HG02623 (cell line): Measurements from ENCODE around the gene GLCE.
A peak's percentile ranks its signal among the peaks of the same experiment; 100 is the strongest.

ENCODE experiments used
- ATAC-seq: cut with Tn5 transposase; IDR thresholded peaks from one replicate; pipeline ENCODE4 v1.9.1; 2021; ENCODE audit warnings: moderate library complexity; ENCODE audit not compliant: unreplicated experiment

Gene GLCE

DNA sequence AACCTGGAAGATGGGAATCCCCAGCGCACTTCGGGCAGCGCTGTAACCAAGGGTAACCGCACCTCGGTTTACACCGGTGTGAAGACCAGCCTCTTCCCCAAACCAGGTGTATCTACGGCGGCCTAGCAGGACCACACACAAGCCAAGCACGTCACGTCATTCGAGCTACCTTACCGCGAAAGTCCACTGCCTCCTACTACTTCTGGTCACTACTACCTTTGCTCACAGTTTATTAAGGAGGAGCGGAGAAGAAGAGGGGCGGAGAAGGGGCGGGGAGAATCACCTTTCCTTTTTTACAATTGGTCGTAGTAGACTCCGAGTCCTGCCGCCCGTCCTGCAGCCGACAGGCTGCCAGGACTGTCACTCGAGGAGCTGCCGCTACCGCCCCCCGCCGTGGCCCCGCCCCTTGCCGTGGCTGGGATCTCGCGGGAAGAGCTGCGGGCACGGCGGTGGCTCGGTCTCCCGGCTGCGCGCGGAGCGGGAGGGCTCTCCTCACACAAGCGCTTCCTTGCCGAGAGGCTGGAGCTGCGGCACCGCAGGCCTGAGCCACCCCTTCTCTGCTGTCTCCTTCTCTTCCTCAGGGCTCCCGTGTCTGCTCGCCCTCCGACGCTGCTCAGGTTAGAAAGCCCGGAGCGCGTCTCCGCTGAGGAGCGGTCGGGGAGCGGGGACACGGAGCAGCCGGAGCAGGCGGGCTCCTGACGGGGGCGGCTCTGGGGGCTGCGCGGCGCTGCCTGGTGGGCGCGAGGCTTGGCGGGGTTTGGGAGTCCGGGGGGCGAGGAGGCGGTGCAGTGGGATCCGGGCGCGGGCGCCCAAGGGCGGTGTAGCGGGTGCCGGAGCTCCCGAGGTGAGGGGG lies at the start of gene GLCE:
Gene GLCE, plus strand, starts transcription at position 495 of the 853 bp plus-strand sequence. CDS start 95,172 bp downstream, outside the sequence.
- ATAC-seq: peak; percentile 95

DNA sequence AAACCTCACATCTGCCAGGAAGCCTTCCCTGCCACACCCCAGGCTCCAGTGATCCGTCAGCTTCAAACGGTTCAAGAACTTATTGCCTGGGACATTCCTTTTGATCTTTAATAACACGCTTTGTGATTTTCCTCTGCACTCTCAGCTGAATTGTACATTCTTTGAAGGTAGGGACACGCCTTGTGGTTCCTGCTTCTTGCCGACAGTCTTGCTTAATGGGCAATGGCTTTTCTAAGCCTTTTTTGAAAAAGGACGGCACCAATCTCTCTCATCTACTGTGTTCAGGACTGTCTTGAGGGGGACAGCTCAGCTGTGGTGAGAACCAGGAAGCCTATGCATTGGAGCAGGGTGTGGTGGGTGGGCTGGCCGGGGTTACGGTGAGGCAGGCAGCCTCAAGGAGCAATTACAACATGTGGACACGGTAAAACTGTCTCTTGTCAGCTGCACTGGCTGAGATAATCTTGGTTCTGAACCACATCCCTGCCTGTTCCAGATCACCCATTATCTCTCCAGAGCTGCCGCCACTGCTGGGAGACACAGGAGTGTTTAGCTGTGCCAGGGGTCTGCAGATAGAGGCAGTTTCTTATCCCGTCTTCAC lies 46.0 kb upstream of the GLCE start:
- ATAC-seq: no peak

DNA sequence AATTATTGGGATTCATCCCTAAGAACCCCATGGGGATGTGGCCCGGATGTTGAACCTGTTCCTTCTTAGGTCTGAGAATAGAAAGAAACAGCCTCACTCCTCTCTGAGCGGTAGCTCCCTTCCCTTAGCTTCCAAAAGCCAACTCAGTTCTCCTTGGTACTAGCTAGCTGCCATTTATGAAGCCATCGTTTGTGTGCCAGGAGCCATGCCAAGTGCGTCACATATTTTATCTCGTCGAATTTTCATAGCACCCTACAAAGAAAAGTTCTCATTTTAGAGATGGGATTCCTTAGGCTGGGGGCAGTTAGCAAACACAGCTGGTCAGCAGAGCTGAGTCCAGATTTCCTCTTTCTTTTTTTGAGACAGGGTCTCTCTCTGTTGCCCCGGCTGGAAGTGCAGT lies 45.4 kb upstream of the GLCE start:
- no peak for ATAC-seq

DNA sequence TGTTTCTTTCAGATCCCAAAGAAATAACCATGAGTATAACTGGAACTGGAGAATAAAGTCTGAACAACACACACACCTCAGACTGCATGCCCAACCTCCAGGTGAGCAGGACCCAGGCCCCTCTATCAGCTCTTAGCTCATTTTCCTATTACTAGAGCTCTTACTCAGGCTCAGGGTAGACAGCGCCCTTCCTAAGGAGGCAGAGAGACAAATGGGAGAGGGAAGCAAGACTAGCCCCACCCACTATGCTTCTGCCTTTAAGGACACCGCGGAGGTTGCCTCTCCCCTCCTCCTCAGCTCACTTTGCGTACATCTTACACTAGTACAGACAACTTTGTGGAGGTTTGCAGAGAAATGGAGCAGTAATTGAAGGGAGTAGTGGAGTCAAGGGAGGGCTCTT lies 44.0 kb upstream of the GLCE start:
- no peak for ATAC-seq

DNA sequence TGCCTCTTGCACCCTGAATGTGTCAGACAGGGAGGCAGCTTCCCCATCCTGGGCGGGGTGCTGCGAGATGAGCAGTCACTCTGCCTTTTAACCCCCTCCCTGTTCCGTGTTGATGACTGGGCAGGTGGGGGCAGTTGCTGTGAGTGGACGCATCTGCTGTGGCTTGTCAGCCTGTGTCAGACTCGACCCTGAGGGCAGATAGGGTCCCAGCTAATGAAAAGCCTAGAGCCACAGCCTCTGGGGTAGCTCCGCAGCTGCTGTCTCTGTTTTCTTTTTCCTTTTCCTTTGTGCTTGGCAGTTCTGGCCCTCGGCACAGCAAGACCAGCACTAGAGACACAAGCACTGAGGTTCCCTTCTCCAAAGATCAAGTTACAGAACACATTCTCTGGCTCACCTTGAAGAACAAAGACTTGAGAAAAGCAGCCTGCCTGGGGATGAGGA lies 43.0 kb upstream of the GLCE start:
- ATAC-seq: no peak

DNA sequence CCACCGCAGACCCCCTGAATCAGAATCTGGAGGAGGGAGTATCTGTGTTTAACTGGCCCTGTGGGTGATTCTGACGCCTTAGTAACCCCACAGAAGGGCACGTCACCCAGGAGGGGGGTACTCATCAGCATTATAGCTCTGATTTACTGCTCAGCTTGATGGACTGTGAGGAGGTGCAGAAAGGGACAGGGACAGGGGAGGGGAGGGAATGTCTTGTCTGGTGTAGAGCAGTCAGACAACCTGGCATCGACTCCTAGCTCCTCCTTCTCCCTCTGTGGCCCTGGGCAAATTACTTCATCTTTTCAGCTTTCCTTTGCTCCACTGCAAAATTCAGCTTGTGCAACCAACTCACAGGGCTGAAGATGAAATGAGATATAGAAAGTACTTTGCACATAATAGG lies 42.3 kb upstream of the GLCE start:
- ATAC-seq: no peak

DNA sequence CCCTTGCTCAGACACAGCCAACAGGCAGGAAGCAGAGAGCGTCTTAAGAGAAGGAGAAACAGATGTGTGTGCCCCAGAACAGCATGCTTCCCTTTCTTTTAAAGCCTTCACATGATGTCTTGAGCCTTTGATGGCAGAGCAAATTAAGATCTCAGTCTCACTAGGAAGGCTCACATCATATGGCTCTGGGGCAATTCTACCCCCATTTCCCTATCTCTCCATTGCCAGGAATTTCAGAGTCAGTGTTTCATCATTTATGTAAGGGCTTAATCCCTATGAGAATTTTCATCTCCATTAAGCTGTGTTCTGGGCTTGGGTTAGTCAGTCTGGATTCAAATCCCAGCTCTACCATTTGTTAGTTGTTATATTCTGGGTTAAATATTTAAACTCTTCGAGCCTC lies 41.4 kb upstream of the GLCE start:
- no peak for ATAC-seq

DNA sequence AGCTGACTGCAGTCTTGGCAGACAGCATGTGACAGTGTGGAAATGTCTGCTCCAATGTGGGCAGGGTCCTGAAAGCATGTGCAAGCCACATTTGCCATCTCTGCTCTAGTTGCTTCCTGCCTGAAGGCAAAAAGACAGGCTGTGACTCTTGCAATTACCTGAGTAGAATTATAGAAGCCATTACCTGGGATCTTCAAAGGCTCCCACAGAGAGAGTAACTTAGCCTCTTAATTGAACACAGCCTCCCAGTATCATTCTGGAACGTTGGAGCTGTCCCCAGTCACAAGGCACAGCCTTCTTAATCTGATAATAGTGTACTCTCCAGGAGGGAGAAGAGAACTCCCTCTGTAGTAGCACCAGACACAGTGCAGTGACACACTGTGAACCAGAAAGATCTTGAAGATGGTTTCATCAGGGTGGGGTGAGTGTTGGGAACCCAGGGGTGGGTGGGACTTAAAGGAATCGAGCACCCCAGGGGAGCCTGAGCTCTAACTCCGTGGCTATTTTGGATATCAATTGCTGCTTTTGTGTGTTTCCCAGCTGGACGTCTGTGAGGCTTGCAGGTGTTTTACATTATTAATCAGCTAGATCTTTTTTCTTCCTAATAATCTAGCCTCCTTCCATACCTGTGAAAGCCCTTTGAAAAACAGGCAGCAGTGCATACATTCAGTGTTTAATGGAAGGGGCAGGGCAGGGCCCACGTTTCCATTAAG lies 40.6 kb upstream of the GLCE start:
- no peak for ATAC-seq

DNA sequence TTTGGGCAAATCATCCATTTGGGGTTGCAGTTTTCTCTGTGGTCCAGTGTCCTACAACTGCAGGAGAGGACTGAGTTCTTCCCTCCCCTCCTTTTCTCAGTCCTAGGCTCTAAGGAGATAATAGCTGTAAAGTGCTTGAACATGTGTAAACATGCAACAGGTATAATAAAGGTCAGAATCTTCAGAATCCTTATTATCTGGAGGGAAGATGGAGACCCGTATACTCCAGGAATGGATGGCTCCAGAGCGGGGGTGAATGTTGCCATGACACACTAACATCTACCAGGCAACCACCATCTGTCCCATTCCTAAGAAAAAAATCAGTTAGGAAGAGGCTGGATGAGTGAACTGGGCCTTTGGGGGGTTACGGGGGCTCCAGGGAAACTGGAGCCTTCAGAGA lies 39.7 kb upstream of the GLCE start:
- no peak for ATAC-seq

DNA sequence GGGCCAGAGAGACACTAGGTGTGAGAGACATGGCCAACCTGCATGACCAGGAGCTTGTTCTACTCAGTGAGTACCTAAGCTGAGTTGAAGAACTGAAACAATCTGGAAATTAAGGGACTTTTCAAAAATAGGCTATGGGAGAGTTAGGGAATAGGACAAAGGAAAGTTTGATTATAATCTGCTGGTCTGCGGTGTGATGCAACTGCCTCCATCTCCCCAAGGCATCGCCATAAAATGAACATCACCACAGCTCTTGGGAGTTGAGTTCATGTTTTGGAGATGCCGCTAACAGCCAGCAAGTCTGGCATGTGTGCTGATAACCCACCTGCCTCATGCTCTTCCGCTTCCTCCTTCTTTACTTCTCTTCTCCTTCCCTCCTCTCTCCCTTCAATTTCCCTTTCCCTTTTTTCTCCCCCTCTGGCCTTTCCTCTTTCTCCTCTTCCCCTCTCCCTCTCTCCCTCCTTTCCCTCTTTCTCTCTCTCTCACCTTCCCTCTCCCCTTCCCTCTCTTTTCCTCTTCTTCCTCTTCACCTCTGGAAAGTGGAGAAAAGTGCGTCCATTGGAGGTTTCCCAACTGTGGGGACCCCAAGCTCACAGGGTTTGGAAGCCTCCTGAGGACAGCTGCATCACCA lies 39.1 kb upstream of the GLCE start:
- no peak for ATAC-seq

DNA sequence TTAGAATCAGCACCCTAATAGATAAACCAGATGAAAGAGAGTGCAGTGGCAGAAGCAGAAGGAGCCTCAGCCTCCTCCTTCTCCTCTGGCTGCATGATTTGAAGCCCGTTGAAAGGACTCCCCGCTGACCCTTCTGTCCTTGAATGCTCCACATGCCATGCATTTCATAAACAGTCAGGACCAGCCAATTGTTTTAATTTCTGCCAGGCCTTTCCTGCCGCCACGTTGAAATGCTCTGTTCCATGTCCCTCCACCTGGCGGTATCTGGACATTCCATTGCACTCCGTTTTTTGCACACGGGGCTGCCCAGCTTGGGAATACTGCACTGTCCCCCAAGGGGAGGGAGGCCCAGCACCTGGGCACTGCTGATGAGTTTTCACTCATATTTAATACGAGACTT lies 35.2 kb upstream of the GLCE start:
- no peak for ATAC-seq

DNA sequence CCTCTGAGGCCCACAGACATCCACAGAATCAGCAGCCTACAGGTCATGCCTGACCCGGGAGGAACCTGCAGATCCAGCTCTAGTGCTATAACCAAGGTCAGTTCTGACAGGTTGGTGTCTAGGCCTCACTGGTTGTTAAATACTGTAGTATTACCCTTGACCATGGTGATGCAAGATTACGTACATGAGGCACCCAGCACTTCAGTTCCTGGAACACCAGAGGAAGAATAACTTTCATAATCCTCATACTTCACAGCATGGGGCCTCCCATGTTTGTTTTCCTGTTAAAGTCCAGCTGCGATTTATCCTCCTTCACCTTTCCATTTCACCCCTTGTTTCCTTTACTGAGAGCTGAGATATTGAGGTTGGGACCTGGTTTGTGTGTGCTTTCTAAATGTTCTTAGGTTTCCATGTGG lies 34.4 kb upstream of the GLCE start:
- ATAC-seq: no peak

DNA sequence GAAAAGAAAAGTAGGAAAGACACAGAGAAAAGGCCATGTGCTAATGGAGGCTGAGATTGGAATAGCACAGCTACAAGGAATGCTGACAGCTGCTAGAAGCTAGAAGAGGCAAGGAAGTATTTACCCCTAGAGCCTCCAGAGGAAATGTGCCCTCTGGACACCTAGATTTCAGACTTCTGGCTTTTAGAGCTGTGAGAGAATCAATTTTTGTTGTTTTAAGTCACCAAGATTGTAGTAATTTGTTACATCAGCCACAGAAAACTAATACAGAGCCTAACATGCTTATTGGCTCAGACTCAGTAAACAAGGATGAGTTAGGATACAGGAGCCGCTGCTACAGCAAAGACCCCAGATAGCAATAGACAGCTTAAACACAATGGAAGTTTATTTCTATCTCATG lies 33.1 kb upstream of the GLCE start:
- no peak for ATAC-seq

DNA sequence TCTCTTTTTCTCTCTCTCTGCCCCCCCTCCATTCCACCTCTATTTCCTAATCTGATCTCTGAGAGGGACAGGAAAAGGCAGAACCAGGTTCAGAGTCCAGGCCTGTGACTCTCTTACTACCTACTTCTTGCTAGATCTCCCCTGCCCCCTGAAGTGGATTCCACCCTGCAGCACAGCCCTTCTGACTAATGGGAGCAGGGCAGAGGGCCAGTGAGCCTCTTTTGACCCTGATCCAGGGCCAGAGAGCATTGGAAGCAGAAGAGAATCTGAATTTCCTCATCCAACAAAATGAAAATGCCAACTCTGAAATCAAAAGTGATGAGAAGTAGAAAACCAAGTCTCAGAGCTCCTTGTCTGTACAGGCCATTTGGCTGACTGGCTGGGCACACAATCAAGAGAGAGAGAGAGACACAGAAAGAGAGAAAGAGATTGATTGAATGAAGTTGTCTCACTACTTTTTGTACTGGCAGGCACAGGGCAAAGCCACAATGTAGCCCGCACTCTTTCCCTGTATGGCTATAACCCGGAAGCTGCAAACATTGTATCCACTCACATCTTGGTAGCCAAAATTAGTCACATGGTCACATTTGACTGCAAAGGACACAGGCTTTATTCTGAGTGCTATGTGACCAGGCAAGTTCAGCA lies 31.6 kb upstream of the GLCE start:
- ATAC-seq: no peak

DNA sequence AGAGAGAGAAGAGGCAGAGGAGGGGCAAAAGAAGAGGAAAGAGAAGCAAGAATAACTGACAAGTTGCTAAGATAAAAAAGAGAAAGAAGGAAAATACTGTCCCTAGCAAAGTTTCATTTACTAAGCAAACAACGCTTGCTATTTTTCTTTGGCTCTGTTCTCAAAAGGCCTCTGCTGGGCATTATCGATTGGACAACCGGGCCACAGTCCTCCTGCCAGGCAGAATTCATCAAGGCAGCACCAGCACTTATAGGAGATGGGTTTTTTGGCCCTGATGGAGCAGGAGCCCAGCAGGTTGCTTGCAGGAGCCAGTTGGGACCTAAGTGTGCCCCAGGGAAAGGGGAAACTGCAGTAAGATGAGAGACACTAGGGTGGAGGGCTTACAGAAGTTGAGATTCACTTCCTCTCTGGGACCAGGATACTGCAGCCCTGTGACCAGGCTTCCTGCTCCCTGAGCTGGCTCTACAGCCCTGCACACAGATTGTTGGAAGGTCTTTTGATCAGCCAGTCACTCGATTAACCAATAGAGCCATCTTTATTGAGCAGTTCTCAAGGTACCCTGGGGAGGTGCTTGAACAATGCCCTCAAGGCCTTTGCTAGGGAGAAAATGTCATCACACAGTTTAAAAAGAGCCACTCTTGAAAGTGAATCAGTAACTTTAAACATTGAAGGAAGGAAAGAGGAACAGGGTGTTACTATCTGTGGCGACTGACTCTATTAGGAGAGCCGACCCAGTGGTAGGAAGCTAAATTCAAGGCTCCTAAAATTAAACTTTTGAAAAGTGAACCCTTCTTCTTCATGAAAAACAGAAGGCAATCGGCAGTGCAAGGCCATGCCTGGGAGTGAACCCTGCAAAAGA lies 28.8 kb upstream of the GLCE start:
- no peak for ATAC-seq

DNA sequence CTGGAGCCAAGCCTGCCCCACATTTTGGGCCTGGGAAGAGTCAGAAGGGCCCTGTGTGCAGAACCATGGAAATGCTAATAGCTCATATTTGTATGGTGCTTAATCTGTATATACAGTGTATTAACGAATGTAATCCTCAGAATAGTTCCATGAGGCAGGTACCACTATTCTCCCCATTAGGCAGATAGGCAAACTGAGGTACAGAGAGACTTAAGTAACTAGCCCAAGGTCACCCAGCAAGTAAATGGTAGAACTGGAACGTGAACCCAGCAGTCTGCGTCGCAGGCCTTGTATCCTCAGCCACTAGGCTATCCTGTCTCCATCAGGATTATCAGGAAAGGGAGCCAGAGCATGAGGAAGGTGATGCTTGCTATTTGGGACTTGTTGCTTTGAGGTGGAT lies 28.0 kb upstream of the GLCE start:
- ATAC-seq: no peak

DNA sequence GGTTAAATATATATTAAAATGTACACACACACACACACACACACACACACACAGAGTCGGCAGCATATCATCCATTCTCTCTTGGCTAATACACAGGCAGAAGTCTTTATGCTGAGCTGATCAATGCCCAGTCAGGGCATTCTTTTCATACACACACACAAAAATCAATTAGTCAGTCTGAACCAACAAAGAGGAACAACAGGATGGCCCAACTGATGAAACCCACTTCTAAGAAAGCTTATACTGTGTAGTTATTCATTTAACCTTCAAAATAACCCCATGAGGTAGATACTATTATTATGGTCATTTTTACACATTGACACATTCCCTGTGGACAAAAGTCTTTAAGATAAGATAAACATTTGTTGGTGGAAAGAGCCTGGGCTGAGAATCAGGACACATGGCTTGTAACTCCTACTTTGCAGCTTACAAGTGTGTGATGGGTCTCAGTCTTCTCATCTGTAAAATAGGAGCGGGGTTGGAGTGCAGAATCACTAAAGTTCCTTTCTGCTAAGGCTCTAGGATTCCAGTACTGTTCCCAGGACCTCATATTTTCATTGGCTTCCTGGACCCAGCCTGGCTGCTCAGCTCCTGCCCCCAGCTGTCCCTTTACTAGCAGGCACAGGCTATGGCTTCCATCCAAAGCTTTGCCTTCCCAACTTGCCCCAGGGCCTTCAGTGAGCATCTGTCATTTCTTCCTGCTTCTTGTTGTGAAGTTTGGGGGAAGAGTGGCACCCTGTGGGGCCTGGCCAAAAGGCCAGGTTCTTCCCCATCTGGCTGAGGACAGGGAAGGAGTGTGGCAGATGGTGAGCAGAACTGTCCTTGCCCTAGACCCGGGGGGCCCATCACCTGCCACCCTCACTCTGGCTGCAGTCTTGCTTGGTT lies 27.2 kb upstream of the GLCE start:
- ATAC-seq: no peak

DNA sequence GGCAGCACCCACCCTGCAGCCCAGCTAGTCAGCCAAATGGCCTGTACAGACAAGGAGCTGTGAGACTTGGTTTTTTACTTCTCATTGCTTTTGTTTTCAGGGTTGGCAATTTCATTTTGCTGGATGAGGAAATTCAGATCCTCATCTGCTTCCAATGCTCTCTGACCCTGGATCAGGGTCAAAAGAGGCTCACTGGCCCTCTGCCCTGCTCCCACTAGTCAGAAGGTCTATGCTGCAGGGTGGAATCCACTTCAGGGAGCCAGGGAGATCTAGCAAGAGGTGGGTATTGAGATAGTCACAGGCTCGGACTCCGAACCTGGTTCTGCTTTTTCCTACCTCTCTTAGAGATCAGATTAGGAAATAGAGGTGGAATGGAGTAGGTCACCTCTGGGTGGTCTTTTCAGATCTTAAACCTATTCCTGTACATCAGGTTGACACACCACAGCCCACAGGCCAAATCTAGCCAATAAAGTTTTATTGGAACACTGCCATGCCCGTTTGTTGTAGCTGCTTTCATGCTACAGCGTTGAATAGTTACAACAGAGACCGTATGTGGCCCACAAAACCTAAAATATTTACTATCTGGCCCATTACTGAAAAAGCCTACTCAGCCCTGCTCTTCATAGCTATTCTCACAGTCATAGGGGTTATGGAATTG lies 26.4 kb upstream of the GLCE start:
- ATAC-seq: no peak

DNA sequence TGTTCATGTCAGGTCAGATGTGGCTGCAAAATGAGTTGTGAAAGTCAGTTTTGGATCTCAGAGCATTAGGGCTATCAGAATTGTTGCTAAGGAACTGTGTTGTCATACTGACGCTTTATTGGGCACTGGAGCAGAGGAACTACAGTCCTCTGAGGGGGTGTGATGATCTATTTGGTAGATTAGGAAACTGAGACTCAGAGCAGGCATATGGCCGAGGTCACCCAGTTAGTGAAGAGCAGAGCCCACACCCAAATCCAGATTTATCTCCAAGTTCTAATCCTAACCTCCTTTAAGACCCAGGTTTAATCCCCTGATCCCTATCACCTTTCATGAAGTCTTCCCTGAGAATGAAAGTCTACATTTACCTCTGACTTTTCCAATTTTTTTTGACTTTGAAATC lies 25.6 kb upstream of the GLCE start:
- no peak for ATAC-seq
